HG02610 (cell line): Measurements from ENCODE around the gene CXADR.

Source experiments
- ATAC-seq: cut with Tn5 transposase; IDR thresholded peaks from one replicate; pipeline ENCODE4 v1.9.1; 2021; ENCODE audit warnings: mild to moderate bottlenecking, moderate library complexity; ENCODE audit not compliant: unreplicated experiment

Gene CXADR

GRCh38 chr21:17539323-17539722 lies 26.5 kb downstream of the CXADR start:
- ATAC-seq, result no peak

- ATAC-seq, result no peak
Observed at GRCh38 chr21:17539743-17540341, 27.0 kb downstream of the CXADR start.

- ATAC-seq, result no peak
Observed at GRCh38 chr21:17540530-17540929, 27.7 kb downstream of the CXADR start.

GRCh38 chr21:17542371-17543011 lies 29.6 kb downstream of the CXADR start:
- no peak for ATAC-seq

- no peak for ATAC-seq
Observed at GRCh38 chr21:17545007-17545406, 32.2 kb downstream of the CXADR start.

GRCh38 chr21:17548262-17548661 lies 35.4 kb downstream of the CXADR start:
- no peak for ATAC-seq

- ATAC-seq, result no peak
Observed at GRCh38 chr21:17550671-17551308, 37.9 kb downstream of the CXADR start.

GRCh38 chr21:17552410-17552809 lies 39.6 kb downstream of the CXADR start:
- ATAC-seq, result no peak

- no peak for ATAC-seq
Observed at GRCh38 chr21:17554120-17554519, 41.3 kb downstream of the CXADR start.

- ATAC-seq, result no peak
Observed at GRCh38 chr21:17554679-17555465, 42.0 kb downstream of the CXADR start.

- ATAC-seq, result no peak
Observed at GRCh38 chr21:17560377-17561025, 47.7 kb downstream of the CXADR start.

- no peak for ATAC-seq
Observed at GRCh38 chr21:17570786-17571185, 57.9 kb downstream of the CXADR start.

- ATAC-seq, result no peak
Observed at GRCh38 chr21:17572431-17572830, 59.6 kb downstream of the CXADR start.

- ATAC-seq, result no peak
Observed at GRCh38 chr21:17575076-17575475, 62.2 kb downstream of the CXADR start.

- no peak for ATAC-seq
Observed at GRCh38 chr21:17576080-17576835, 63.4 kb downstream of the CXADR start.

- ATAC-seq, result no peak
Observed at GRCh38 chr21:17577701-17578100, 64.9 kb downstream of the CXADR start.

- no peak for ATAC-seq
Observed at GRCh38 chr21:17578162-17578561, 65.3 kb downstream of the CXADR start.

GRCh38 chr21:17578876-17579275 lies 66.0 kb downstream of the CXADR start:
- ATAC-seq, result no peak

GRCh38 chr21:17580319-17580718 lies 67.5 kb downstream of the CXADR start:
- no peak for ATAC-seq

- no peak for ATAC-seq
Observed at GRCh38 chr21:17583898-17584297, 71.1 kb downstream of the CXADR start.
